Esophagus muscularis mucosa (tissue), 4 donors: ENCODE data around the gene LRRC4C. TPM values are rescaled to one million over a fixed set of nuclear protein-coding genes. Genes with fewer than 3 reads are reported as not detected.

Experiments
- DNase-seq: peaks from one replicate; pipeline ENCODE4 v3.0.0-alpha.2; 2017; ENCODE audit errors: extremely low spot score
- H3K27ac ChIP-seq, 4 donors: fragments of 200-600 bp; sonication (generic); replicated peaks in 1 of 4; 1 replicate in 3 of 4; 2 replicates in 1 of 4; pipeline ENCODE4 v1.5.1; 2016 to 2019; ENCODE audit warnings: mild to moderate bottlenecking in 1 of 4
- H3K27me3 ChIP-seq, 4 donors: fragments of 200-600 bp; sonication (generic); one replicate each; pipeline versions ENCODE4 v1.5.1 to v1.6.0; 2016 to 2019
- H3K36me3 ChIP-seq, 4 donors: fragments of 200-600 bp; sonication (generic); one replicate each; pipeline ENCODE4 v1.5.1; 2016 to 2019
- H3K4me1 ChIP-seq, 4 donors: fragments of 200-600 bp; sonication (generic); one replicate each; pipeline ENCODE4 v1.5.1; 2016 to 2019
- H3K4me3 ChIP-seq, 4 donors: fragments of 200-600 bp; sonication (generic); 1 replicate in 2 of 4; 2 replicates in 2 of 4; pipeline ENCODE4 v1.5.1; 2016 to 2019; ENCODE audit warnings: mild to moderate bottlenecking in 4 of 4, moderate library complexity in 1 of 4
- H3K9me3 ChIP-seq, 4 donors: fragments of 200-600 bp; sonication (generic); 1 replicate in 3 of 4; 2 replicates in 1 of 4; pipeline ENCODE4 v1.5.1; 2016 to 2019
- EP300 ChIP-seq: sonication (generic); formaldehyde crosslinking; IDR thresholded peaks from one replicate; pipeline ENCODE4 v1.6.1; 2017; ENCODE audit warnings: antibody characterized with exemption
- POLR2A ChIP-seq: fragments of 450-650 bp; IDR thresholded peaks from one replicate; pipeline ENCODE4 v1.6.1; 2017; ENCODE audit warnings: antibody characterized with exemption, moderate library complexity, mild to moderate bottlenecking, low read depth
- POLR2AphosphoS5 ChIP-seq, 2 donors: sonication (generic); formaldehyde crosslinking; IDR thresholded peaks; one replicate each; pipeline ENCODE4 v1.6.1; 2017; ENCODE audit warnings: antibody characterized with exemption in 2 of 2
- WGBS: methylation state at CpG from one replicate; pipeline ENCODE4 v1.1.5; 2018; 5-methylcytosine and 5-hydroxymethylcytosine counted together
- intact Hi-C: fragments of 100-400 bp; cut with DNase I; formaldehyde crosslinking; loops from one replicate; pipeline ENCODE4 v1.15.1; 2023
- total RNA-seq, 4 donors: library from RNA; depleted of rRNA; stranded (reverse); fragments of >200 nt; gene quantifications; one replicate each; pipeline versions ENCODE4 v1.1.0 to v1.2.1, GENCODE V29; 2016
- TF ChIP-seq, protein P1 (sequence below), 3 experiments: fragments of 200-600 bp in 2 of 3; fragments of 450-650 bp in 1 of 3; sonication (generic) in 2 of 3; IDR thresholded peaks; one replicate each; pipeline ENCODE4 v1.5.1; 2017 to 2019; ENCODE audit warnings: antibody characterized with exemption in 3 of 3, mild to moderate bottlenecking in 2 of 3, moderate library complexity in 1 of 3

LRRC4C gene
- total RNA-seq, 4 donors from 2014 or later = 1.2 to 4.0 (median 2.2) TPM

DNA sequence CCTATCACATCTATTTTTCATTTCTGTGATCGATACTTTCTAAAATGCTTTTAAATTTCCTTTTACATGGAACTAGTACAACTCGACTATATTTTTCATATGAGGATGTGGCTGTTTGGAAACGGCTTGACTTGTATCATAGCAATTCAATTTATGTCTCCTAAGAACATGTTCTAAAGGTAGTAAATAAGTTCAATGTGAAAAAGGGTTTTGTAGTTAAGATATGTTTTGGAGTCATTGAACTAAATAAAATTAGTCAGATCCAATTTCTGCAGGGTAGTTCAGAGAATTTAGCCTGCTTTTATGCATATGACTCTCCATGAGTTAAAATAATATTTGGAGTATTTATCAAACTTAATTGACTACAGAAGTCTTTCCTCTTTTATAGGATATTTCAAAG is 1121.4 kb downstream of the LRRC4C start:
- Histone ChIP-seq H3K4me3 (no peak overlapping the region), H3K27ac (no peak overlapping the region), H3K27me3 (no peaks in the 10 kb centered on the region), H3K36me3 (no peaks in the 10 kb centered on the region), H3K9me3 (no peaks in the 10 kb centered on the region), H3K4me1 (no peaks in the 10 kb centered on the region)
- TF ChIP-seq POLR2A (no peak), EP300 (no peak)
- TF ChIP-seq, protein P1, sequence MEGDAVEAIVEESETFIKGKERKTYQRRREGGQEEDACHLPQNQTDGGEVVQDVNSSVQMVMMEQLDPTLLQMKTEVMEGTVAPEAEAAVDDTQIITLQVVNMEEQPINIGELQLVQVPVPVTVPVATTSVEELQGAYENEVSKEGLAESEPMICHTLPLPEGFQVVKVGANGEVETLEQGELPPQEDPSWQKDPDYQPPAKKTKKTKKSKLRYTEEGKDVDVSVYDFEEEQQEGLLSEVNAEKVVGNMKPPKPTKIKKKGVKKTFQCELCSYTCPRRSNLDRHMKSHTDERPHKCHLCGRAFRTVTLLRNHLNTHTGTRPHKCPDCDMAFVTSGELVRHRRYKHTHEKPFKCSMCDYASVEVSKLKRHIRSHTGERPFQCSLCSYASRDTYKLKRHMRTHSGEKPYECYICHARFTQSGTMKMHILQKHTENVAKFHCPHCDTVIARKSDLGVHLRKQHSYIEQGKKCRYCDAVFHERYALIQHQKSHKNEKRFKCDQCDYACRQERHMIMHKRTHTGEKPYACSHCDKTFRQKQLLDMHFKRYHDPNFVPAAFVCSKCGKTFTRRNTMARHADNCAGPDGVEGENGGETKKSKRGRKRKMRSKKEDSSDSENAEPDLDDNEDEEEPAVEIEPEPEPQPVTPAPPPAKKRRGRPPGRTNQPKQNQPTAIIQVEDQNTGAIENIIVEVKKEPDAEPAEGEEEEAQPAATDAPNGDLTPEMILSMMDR (IDR thresholded peaks at IDR 0.05) = no peak
- 87% methylated on average over 3 of the region's 3 CpGs for WGBS
- intact Hi-C loops = no loop called here
- DNase-seq = no peak

DNA sequence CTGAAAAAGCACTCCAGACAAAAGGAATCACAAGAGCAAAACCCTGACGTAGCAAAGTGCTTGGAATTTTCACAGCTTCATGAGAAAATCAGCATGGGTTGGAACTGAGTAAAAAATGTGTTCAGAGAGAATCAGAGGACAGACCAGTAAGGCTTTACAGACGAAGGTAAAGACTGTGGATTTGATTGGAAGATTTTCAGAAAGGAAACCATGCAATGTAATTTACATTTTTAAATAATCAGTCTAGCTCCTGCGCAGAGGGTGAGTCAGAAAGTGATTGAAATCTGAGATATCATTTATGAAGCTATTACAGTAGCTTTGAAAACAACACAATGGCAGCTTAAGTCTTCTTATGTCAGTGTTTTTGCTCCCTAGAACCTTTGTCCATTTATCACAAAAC is 1122.3 kb downstream of the LRRC4C start:
- intact Hi-C loops = no loop called here
- no peak for DNase-seq
- H3K4me3 ChIP-seq = no peak overlapping the region
- no peaks in the 10 kb centered on the region for H3K9me3 ChIP-seq
- TF ChIP-seq, protein P1 (IDR thresholded peaks at IDR 0.05) = no peak
- TF ChIP-seq EP300 (no peak), POLR2AphosphoS5 (IDR thresholded peaks at IDR 0.05) (no peak), POLR2A (no peak)
- no peaks in the 10 kb centered on the region for H3K36me3 ChIP-seq
- no peak overlapping the region for H3K27ac ChIP-seq
- H3K27me3 ChIP-seq = no peaks in the 10 kb centered on the region
- no peaks in the 10 kb centered on the region for H3K4me1 ChIP-seq
- 70% methylated on average over 3 of the region's 3 CpGs for WGBS

DNA sequence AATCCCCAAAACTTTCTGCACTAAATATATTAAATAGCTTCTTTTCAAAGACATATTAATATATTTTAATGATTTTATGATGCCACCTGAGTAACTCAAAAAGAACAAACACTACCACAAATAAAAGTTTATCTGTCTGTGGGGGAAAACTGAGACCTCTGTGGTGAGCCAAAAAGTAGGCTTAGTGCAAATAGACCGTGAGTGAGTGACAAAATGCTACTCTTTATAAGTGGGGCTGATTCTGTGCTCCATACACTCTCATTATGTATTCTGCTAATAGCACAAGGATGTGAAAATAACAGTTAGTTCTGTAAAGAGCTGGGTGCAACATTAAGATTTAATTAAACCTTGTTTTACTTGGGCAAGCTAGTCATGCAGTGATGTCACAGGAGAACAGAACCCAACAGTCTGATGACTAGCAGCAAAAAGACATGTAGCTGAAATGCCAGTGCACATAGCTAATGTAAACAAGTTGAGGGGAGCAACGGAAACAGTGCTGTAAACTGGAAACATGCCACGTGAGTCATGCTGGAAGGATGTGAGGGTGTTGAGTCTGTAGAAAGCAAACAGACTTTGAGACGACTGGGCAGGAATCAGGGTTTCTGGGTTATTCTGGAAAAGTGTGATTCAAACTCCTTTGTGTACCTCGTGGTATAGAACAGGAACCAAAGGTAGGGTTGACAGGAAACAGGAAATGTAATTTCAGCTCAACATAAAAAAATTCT is 1130.4 kb downstream of the LRRC4C start:
- no peak for DNase-seq
- H3K4me3 ChIP-seq = no peak overlapping the region
- H3K27me3 ChIP-seq = no peaks in the 10 kb centered on the region
- intact Hi-C loops = no loop called here
- no peaks in the 10 kb centered on the region for H3K36me3 ChIP-seq
- H3K4me1 ChIP-seq = peaks cover 0 to 14% (median 11%) of the 10 kb centered on the region in 4 donors
- TF ChIP-seq, protein P1 (IDR thresholded peaks at IDR 0.05) = no peak
- TF ChIP-seq POLR2A = no peak
- TF ChIP-seq EP300 = no peak
- TF ChIP-seq POLR2AphosphoS5 (IDR thresholded peaks at IDR 0.05) = peak; percentile 79 to 82
- WGBS = 9% methylated on average over 5 of the region's 5 CpGs
- H3K27ac ChIP-seq = peak overlapping the region; percentile 34 to 54 (median 44)
- H3K9me3 ChIP-seq = no peaks in the 10 kb centered on the region

DNA sequence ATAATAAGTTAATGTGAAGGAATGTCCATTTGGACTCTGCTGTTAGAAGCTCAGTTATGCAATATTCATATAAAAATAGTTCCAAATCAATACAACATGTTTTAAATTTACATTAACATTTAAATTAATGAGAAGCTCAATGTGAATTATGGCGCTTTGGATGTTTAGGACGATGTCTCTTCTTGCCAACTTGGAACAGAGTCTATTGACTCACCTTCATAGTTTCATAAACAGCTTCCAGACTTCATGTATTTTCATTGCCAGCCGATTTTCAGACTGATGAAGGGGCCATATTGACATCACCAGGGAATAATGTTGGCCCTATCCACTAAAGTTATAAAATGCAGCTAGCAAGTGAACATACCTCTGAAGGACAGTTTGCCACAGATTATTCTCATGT is 1136.2 kb downstream of the LRRC4C start:
- TF ChIP-seq POLR2AphosphoS5 (IDR thresholded peaks at IDR 0.05) (no peak), POLR2A (no peak), EP300 (no peak)
- TF ChIP-seq, protein P1 (IDR thresholded peaks at IDR 0.05) = no peak
- no peaks in the 10 kb centered on the region for H3K4me1 ChIP-seq
- H3K27me3 ChIP-seq = no peaks in the 10 kb centered on the region
- H3K4me3 ChIP-seq = no peak overlapping the region
- H3K27ac ChIP-seq = no peak overlapping the region
- no peaks in the 10 kb centered on the region for H3K9me3 ChIP-seq
- no peak for DNase-seq
- no peaks in the 10 kb centered on the region for H3K36me3 ChIP-seq
- intact Hi-C loops = no loop called here
- WGBS = 85% methylated on average over 3 of the region's 3 CpGs

DNA sequence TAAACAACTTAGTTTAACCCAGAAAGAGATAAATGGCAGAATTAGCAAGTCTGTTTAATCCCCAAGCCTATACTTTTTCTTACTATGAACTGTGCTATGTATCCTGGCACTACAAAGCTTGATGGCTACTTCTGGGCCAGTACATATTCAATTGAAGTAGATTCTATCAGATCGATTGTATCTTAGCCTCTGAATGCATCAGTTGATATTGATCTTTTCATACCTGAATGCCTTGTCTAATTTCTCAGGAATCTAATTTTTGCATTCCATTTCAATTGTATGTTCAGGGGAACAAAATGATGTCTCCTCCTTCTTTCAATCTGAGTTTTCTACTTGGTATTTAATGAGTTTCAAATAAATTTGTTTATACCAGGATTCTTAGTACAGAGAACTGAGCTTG is 1137.9 kb downstream of the LRRC4C start:
- Histone ChIP-seq H3K4me1 (no peaks in the 10 kb centered on the region), H3K27ac (no peak overlapping the region), H3K9me3 (no peaks in the 10 kb centered on the region), H3K27me3 (no peaks in the 10 kb centered on the region), H3K36me3 (no peaks in the 10 kb centered on the region), H3K4me3 (no peak overlapping the region)
- DNase-seq = no peak
- TF ChIP-seq, protein P1 (IDR thresholded peaks at IDR 0.05) = no peak
- TF ChIP-seq EP300 (no peak), POLR2AphosphoS5 (IDR thresholded peaks at IDR 0.05) (no peak), POLR2A (no peak)
- intact Hi-C loops = no loop called here
- WGBS = 86% methylated on average over 1 of the region's 1 CpG
